Islet precursor cell (in vitro differentiated cells): ENCODE results near the gene MAN2A1.

Experiments used
- DNase-seq: peaks from one replicate; pipeline ENCODE4 v3.0.0-alpha.2; 2018

MAN2A1 gene

DNA sequence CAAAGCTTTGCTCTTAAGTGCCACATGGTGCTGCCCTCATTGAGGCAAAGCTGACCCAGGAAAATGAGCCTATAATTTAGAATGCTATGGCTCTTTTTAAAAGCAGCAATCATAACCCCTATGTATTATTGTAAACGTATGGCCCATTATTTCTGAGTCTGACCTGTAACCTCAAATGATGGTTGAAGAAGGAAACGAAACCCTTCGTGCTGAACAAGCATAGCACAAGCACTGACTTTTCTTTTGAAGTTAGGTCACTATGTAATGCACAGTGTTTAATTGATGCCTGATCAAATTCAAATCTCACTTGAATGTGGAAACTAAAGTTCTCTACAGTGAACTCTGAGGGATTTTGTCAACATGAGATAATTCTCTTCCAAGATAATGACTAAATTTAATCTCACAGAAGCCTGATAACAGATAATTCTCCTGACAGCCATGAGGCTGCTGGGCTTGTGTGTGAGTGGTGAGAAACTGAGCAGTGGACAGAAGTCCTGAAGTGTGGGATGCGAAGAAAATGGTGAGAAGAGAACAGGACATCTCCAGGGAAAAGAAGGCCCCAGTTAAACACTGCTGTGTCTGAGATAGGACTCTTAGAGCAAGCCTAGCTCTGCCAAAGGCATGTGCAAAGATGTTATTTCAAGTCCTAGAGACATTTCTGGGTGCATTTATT, 226.9 kb downstream of the MAN2A1 start:
- no peak for DNase-seq
